KG1 (cell line): ENCODE results near the gene NEDD8.
"Not testable (repeated sequence)": the region's sequence is repeated elsewhere in the genome, so short reads cannot be mapped to it uniquely, and the experiment has no call there.

Experiments used
- DNase-seq: peaks from one replicate; lab custom pipeline; 2025; lab: John Stamatoyannopoulos, UW

Gene NEDD8

DNA sequence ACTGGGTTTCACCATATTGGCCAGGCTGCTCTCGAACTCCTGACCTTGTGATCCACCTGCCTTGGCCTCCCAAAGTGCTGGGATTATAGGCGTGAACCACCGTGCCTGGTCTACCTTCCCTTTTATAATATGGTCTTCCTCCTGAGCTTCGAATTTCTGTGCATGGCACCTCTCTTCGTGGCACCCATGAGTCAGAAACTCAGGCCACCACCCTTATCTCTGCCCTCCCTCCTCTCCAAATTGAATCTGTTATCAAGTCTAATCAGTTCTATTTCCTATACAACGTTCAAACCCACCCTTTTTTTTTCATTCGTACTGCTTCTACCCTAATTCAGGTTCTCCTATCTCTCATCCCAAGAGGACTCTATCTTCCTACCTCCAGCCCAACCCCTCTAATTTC is 15.3 kb upstream of the NEDD8 start:
- DNase-seq = no peak

DNA sequence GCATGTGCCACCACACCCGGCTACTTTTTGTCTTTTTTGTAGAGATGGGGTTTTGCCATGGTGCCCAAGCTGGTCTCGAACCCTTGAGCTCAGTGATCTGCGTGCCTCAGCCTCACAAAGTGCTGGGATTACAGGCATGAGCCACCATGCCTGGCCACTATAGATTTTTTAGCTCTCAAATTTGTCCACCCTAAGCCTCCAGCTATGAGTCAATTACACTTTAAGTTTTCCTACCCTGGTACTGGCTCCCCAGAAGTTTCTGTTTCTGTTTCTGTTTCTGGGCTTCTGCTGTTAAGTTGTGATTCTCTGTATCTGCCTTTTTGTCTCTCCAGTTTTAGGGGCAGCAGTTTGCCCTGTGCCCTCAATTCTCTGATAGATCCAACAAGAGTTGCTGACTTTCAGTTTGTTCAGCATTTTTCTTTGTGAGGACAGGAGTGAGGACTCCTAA is 14.6 kb upstream of the NEDD8 start:
- no peak for DNase-seq

DNA sequence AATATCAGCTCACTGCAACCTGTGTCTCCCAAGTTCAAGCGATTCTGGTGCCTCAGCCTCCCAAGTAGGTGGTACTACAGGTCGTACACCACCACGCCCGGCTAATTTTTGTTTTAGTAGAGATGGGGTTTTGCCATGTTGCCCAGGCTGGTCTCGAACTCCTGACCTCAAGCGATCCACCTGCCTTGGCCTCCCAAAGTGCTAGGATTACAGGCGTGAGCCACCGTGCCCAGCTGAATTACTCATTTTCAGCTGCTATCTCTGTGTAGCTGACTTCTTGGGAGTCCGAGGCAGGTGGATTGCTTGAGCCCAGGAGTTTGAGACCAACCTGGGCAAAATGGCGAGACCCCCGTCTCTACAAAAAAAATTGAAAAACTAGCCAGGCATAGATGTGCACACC is 13.2 kb upstream of the NEDD8 start:
- DNase-seq = not testable (repeated sequence)

DNA sequence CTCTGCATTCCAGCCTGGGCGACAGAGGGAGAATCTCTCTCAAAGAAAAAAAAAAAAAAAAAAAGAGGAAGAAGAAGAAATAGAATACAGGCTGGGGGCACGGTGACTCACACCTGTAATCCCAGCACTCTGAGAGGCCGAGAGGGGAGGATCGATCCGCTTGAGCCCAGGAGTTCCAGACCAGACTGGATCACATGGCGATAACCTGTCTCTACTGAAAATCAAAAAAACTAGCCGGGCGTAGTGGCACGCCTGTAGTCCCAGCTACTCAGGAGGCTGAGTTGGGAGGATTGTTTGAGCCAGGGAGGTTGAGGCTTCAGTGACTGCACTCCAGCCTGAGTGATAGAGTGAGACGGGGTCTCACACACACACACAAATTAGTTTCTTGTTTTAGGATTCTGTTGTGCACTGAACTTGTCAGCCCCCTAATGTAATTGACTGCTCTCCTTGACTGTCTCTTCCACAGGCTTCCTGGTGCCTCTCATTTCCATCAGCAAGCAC is 11.2 kb upstream of the NEDD8 start:
- DNase-seq = no peak

DNA sequence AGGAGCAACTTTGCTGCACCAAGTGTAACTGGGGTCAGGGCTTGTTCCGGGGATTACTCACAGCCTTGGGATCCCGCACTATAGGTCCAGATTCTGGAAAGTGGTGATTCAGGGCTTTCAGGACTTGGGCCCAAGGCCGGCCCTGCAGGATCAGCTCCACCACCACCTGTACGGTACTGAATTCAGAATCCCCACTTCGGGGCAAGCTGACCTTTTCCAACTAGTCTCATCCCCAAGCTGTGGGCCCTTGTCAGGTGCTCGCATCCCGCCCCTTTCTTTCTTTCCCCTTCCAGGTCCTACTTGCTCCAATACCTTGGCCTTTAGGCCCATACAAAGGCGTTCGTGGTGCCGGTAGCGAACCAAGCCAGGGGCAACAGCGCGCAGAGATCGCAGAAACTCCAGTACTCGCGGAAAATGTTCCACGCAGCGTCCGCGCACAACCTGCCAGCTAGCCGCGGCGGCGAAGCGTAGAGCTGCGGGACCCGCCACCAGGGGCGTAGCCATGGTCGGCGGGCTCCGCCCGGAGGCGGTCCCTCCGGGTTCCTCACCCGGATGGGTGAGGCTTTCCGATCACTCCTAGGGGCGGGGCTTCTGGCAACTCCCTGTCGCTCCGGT is 9.8 kb upstream of the NEDD8 start:
- DNase-seq = peak; percentile 99

DNA sequence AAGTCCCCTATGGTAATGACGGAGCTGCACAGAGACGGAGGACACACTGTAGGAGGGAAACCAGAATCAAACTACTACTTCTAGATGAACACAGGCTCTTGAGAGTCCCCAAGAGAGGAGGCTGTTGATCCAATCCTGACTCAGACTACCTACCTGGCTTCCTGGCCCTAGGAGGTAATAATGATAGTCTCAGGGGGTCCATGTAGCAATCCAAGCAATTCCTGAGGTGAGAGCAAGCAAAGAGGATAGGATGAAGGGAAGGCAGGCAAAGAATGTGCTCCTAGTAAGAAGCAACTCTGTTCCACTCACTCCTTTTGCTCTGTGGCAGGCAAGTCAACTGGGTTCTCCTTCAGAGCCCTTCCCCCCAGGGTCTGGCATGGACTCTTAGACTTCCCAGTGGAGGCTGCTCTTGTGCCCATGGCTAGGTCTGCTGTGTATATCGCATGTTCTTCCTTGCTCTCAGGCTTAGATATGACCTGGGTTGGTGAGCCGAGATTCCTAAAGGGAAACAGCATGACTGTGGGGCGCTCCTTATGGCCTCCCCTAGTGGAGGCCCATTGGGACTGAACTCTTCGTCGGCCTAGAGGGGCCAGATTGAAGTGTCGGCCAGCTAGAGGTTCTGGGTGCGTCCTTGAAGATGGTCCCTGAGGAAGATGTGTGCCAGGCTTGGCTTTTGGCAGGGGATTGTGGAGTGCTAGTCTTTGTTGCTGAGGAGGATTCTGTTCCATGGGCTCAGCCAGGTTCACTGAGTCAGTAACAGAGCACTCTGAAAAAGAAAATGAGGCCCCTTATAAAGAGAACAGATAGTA is 8.1 kb upstream of the NEDD8 start:
- no peak for DNase-seq

DNA sequence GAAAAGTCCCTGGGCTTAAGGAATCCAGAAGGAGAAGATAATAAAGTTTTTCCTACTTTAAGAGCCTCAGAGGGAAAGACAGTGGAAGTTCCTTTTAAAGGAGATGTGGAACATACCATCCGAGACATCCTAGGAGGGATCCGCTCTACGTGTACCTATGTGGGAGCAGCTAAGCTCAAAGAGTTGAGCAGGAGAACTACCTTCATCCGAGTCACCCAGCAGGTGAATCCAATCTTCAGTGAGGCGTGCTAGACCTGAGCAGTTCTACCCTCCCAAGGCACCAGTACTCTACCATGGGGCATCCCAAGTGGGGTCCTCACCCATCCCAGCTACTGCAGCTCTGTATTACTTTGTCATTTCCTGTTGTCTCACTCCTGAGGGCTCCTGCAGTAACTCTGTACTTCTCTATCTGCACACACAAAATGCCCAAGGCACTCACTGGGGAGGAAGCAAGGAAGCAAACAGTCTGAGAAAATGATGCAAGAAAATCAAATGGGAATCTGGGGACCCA is 6.4 kb upstream of the NEDD8 start:
- DNase-seq = no peak

DNA sequence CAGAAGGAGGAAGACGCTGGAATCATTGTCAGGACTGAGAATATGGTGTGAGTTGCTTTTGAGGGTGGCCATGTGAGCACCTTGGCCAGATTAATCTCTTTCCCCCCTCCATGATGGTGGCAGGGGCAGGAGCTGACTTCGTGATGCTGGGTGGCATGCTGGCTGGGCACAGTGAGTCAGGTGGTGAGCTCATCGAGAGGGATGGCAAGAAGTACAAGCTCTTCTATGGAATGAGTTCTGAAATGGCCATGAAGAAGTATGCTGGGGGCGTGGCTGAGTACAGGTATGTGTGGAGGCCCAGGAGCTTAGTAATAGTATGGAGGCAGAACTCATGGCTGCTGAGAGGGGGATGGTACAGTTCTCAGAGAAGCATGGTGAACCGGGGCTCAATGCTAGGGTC is 6.0 kb upstream of the NEDD8 start:
- no peak for DNase-seq

DNA sequence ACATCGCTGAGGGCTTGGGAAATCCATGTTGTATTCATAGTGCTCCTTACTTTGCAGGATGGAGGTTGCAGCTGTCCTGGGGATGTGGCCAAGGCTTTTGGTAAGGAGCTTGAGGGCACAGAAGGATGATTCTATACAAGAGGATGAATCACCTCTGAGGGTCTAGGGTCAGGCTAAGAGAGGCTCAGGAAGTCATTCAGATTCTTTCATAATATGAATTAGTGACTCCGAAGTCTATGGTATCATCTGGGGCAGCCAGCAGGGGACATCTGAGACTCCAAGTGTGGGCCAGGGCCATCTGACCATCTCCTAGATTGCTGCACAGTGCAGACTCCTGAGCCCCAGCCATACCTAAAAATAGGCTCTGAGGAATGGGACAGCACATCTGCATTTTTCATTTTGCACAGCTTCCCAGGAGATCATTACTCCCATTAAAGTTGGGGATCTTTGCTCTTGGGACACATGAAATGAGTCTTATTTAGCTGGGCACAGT is 5.3 kb upstream of the NEDD8 start:
- no peak for DNase-seq

DNA sequence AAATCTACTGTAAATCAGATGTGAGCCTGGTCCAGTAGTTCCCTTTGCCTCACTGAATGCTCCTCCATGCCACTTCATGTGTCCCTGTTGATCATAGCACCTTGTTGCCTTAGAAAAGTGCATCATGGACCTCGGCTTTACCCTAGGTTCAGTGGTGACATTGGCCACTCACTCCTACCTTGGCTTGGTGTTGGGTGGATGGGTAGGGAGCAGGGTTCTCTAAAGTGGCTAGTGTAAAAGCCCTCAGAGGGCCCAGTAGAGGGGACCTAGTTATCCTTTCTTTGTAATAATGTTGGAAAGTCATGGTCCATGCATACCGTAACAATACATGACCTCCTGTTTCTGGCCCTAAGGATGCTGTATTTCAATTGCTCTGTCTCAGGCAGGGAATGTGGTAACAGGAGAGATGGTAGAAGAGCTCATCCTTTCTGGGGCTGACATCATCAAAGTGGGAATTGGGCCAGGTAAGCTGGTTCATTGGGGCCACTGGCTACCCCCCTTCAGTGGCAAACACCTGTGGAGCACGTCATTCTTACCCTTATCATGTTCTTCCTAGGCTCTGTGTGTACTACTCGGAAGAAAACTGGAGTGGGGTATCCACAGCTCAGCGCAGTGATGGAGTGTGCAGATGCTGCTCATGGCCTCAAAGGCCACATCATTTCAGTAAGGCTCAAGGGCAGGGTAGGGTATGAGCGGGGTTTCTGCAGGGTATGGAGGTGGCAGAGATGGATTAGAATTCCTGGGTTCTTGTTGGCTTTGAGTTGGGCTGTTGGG is 4.7 kb upstream of the NEDD8 start:
- no peak for DNase-seq

DNA sequence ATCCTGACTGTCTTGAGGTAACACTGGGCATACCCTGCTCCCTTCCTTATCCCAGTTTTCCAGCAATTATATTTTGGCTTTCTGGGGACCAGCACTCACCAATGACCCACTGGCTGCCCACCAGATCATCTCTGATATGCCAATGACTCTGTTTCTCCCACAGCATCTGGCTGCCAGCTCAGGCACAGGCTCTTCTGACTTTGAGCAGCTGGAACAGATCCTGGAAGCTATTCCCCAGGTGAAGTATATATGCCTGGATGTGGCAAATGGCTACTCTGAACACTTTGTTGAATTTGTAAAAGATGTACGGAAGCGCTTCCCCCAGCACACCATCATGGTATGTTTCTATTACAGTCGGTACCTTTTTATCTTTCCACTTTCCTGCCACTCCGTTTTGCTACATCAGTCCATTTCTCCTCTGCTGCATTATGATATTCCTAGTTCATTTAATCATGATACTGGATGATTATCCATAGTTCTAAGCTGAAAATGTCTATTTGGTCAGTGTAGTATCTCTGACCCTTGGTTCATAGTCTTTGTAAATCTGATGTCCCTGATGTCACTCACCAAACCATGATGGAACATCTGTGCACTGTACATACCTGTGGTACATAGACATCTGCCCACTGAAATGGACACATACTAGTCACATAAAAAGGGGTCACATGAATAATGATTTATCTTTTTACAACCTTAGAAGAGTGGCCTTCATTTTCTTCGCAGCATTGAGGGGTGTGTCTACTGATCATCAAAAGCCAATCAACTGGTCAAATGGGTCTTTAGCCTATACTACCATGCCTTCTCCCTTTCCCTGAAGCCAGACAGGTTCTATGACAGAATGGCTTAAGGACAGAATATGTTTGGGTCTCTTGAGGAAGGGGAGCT is 3.9 kb upstream of the NEDD8 start:
- no peak for DNase-seq

DNA sequence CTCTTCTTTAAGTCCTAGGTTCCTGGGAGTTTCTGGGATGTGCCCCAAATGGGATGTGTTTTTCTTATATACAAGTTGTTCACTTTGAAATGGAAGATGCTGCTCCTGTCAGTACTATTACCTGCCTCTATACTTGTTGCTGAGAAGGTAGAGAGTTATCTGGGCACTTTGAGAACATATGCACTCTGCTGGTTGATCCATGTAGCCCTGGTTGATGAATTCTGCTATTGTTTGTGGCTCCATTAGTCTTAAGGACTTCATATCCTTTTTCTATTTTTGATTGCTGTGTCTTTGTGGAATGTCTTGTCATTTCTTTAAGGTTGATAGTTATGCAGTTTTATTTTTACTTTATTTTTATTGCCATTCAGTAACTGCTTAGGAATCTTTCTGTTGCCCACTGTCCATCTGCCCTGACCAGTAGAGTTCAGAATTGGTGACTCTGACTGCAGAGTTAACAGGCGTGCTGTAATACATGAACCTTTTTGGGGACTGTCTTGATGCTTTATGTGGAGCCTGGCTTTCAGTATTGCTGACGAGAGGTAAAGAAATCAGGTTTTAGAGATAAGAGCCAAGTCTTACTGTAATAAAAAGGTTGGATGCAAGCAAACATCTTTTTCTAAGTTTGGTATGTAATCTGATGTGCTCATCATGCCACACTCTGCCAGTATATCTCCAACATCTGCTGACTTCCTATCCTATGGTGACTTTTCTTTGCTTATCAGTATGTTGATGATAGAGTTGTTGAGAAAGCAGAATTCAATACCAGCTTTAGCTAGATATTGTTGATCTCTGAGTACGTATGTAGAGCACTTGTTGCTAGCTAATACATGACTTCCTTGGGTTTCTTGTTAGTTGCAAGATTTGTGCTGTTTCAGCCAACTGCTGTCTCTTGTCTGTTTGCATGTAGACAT is 2.2 kb upstream of the NEDD8 start:
- DNase-seq = no peak

DNA sequence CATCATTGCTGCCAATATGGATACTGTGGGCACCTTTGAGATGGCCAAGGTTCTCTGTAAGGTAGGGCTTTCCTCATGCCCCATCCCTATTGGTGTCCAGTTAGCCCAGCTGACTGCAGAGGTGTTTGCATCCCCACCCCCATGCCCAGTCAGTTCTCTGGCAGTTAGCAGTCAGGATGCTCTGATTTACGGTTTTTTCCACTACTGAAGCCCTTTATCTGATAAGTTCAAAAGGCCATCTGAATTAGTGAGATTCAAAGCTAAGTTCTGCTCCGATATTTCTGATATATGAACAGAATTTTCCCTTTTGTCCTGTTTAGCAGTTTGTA is 1.3 kb upstream of the NEDD8 start:
- no peak for DNase-seq

DNA sequence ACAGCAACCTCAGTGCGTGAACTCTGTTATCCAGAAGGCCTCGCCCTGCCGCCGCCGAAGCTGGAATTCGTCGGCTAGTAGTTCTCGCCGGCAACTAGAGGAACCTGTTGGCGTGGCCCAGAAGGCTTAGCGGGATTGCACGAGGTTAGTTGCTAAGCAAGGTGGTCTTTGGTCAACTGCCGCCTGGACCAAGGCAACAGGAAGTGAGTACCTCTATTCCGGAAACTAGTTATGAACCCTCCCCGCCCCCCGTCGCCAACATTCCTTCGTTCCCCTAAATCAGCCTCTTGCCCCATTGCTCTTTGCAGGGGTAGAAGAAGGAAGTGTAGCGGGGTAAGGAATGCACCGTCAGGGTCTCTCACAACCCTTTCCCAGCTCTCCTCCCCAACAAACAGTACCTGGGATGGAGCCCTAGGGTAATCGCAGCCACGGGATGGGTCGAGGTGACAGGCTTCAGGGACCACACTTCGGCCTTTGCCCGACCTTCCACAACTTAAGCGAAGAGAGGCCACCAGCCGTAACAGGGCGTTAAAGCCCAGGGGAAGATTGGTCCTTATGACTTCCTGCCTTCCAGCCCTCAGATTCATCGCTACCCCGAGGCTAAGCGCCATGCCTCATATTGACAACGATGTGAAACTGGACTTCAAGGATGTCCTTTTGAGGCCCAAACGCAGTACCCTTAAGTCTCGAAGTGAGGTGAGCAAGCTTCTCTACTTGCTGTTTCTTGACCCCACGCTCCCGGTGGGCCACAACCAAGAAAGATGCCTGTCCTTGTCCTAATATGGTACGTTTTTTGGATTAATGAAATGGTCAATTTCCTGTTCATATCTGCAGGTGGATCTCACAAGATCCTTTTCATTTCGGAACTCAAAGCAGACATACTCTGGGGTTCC is 724 bp upstream of the NEDD8 start, which contains the start of gene GMPR2:
Gene GMPR2, plus strand, starts transcription at position 285 of the 893 bp plus-strand sequence. Its CDS starts 325 bp downstream, at position 610.
- no peak for DNase-seq

DNA sequence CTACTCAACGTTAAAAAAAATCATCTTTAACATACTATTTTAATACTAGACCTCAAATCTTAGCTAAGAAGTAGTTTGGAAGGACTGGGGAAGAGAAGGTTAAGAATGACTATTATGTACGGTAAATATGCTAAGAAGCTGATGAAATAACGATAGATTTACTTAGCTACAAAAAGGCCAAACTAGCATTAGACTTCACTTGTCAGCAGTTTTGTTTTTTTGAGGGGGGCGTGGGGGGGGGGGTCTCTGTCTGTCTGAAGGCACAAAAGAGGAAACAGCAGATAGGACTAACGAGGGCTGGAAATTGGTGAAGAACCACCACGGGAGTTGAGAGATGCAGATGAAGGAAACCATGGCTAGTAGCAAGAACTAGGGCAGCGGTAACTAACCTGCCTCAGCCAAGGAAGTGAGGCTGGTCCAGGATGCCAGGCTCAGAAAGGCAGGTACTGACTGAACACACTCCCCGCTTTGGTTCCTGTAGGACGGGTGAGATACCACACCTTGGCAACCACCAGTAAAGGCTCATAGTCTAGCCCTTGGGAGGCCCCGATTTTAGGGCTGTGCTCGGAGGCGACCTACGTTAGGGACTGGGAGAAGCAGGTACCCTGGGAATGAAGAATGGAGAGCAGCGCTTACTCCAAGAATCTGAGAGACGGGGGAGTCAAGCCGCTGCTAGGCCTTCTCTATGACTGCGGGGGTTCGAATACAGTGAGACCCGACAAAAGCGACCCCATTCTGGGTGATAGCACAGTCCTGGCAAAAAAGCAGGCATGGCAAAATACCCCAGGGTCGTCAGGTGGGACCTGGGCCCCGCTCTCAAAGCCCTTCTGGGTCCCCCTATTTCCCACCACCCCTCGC is 675 bp downstream of the NEDD8 start:
- no peak for DNase-seq

DNA sequence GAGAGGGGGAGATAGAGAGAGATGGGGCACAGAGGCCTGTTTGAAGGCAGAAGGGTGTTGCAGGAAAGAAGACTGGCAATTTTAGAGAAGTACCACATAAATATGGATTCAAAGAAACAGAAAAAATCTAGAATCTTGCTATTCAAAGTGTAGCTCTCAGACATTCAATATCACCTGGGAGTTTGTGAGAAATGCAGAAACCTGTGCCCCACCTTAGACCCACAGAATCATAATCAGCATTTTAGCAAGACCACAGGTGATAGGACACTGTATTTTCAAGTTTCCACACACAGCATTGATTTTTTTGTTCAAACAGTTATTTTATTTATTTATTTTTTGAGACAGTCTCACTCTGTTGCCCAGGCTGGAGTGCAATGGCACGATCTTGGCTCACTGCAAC is 3.3 kb downstream of the NEDD8 start:
- no peak for DNase-seq

DNA sequence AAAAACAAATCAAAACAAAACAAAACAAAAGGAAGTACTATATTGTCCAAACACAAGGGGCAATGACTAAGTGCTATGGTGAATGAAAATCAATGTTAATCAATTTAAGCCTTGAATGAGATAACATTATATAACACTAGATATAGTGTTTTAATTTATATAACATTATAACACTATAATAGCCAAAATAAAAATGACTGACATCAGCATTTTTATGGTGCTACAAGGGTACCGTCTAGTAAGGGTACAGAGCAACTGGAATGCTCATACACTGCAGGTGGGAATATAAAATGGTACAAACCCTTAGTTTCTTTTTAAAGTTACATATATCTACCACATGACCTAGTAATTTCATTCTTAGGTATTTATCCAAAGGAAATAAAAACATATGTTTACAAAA is 5.7 kb downstream of the NEDD8 start:
- no peak for DNase-seq

DNA sequence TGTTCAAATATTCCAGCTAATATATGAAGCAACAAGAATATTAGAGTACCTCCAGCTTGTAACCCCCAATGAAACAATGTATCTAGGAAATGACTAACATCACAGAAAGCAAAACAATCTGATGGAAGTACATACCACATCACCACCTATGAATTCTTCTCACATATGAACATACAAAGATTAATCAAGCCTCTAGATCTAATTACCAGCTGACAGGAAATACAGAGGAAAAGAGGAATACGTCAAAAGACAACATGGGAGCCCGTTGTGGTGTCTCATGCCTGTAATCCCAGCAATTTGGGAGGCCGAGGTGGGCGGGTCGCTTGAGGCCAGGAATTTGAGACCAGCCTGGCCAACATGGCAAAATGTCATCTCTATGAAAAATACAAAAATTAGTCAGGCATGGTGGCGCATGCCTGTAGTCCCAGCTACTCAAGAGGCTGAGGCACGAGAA is 7.5 kb downstream of the NEDD8 start:
- DNase-seq = no peak
